Esophagus muscularis mucosa (tissue), 4 donors: Measurements from ENCODE around the gene LRMDA. TPM values are rescaled to one million over a fixed set of nuclear protein-coding genes. Genes with fewer than 3 reads are reported as not detected.
A peak's percentile ranks its signal among the peaks of the same experiment; 100 is the strongest.

Experiments used
- DNase-seq: peaks from one replicate; pipeline ENCODE4 v3.0.0-alpha.2; 2017; ENCODE audit errors: extremely low spot score
- H3K27ac ChIP-seq, 4 donors: fragments of 200-600 bp; sonication (generic); replicated peaks in 1 of 4; 1 replicate in 3 of 4; 2 replicates in 1 of 4; pipeline ENCODE4 v1.5.1; 2016 to 2019; ENCODE audit warnings: mild to moderate bottlenecking in 1 of 4
- H3K27me3 ChIP-seq, 4 donors: fragments of 200-600 bp; sonication (generic); one replicate each; pipeline versions ENCODE4 v1.5.1 to v1.6.0; 2016 to 2019
- H3K36me3 ChIP-seq, 4 donors: fragments of 200-600 bp; sonication (generic); one replicate each; pipeline ENCODE4 v1.5.1; 2016 to 2019
- H3K4me1 ChIP-seq, 4 donors: fragments of 200-600 bp; sonication (generic); one replicate each; pipeline ENCODE4 v1.5.1; 2016 to 2019
- H3K4me3 ChIP-seq, 4 donors: fragments of 200-600 bp; sonication (generic); 1 replicate in 2 of 4; 2 replicates in 2 of 4; pipeline ENCODE4 v1.5.1; 2016 to 2019; ENCODE audit warnings: mild to moderate bottlenecking in 4 of 4, moderate library complexity in 1 of 4
- H3K9me3 ChIP-seq, 4 donors: fragments of 200-600 bp; sonication (generic); 1 replicate in 3 of 4; 2 replicates in 1 of 4; pipeline ENCODE4 v1.5.1; 2016 to 2019
- EP300 ChIP-seq: sonication (generic); formaldehyde crosslinking; IDR thresholded peaks from one replicate; pipeline ENCODE4 v1.6.1; 2017; ENCODE audit warnings: antibody characterized with exemption
- POLR2A ChIP-seq: fragments of 450-650 bp; IDR thresholded peaks from one replicate; pipeline ENCODE4 v1.6.1; 2017; ENCODE audit warnings: antibody characterized with exemption, moderate library complexity, mild to moderate bottlenecking, low read depth
- POLR2AphosphoS5 ChIP-seq, 2 donors: sonication (generic); formaldehyde crosslinking; IDR thresholded peaks; one replicate each; pipeline ENCODE4 v1.6.1; 2017; ENCODE audit warnings: antibody characterized with exemption in 2 of 2
- WGBS: methylation state at CpG from one replicate; pipeline ENCODE4 v1.1.5; 2018; 5-methylcytosine and 5-hydroxymethylcytosine counted together
- intact Hi-C: fragments of 100-400 bp; cut with DNase I; formaldehyde crosslinking; loops from one replicate; pipeline ENCODE4 v1.15.1; 2023
- total RNA-seq, 4 donors: library from RNA; depleted of rRNA; stranded (reverse); fragments of >200 nt; gene quantifications; one replicate each; pipeline versions ENCODE4 v1.1.0 to v1.2.1, GENCODE V29; 2016
- TF ChIP-seq, protein P1 (sequence below), 3 experiments: fragments of 200-600 bp in 2 of 3; fragments of 450-650 bp in 1 of 3; sonication (generic) in 2 of 3; IDR thresholded peaks; one replicate each; pipeline ENCODE4 v1.5.1; 2017 to 2019; ENCODE audit warnings: antibody characterized with exemption in 3 of 3, mild to moderate bottlenecking in 2 of 3, moderate library complexity in 1 of 3

LRMDA gene
- total RNA-seq, 4 donors from 2014 or later = 14.3 to 34.9 (median 26.5) TPM

DNA sequence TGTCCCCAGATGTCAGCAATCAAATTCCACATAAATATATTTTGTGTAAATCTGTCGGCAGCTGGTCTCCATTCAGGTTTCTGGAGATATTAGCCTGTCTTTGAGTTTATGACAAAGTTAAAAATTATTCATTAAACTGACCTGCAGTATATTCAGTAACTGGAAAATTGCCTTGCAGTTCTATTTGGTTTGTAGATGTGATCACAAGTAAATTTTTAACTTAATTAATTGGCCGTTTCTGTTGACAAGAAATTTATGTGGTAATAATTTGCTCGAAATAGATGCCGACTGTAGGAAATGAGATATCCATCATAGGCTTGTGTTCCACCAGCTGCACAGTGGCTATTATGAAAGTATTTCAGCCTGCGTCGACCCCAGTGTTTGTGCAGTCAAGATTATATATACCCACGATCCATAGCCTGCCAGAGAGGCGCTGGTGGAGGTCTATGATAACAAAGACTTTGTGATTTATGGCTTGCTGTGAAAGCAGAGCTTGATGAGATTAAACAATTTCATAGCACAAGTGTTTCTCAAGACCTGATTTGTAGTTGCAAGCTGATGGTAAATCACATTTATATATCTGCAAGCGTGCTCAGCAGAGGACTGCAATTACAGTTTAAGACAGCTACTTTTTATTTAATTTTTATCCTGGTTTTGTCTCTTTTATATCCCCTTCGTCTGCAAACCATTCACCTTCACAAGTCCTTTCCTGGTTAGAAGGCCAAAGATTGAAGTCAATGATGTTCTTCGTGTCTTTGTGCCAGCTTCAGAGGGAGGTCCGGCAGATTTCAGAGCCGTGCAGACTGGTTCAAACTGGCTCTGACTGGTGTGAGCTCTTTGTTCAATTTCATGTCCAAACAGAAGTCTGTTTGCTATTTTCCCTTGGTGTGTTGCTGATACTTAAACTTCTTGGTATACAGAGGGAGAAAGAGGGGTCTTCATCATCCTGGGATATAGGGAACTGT, 850.9 kb downstream of the LRMDA start:
- Histone ChIP-seq H3K36me3 (no peaks in the 10 kb centered on the region), H3K27me3 (no peaks in the 10 kb centered on the region), H3K4me3 (no peak overlapping the region), H3K9me3 (no peaks in the 10 kb centered on the region), H3K4me1 (peaks cover 0 to 64% (median 35%) of the 10 kb centered on the region in 4 donors), H3K27ac (peak overlapping the region in 1 of 4 donors; percentile 16)
- WGBS = 16% methylated on average over 13 of the region's 13 CpGs
- intact Hi-C loops = no loop called here
- TF ChIP-seq EP300 (no peak), POLR2A (no peak), POLR2AphosphoS5 (IDR thresholded peaks at IDR 0.05) (no peak)
- TF ChIP-seq, protein P1, sequence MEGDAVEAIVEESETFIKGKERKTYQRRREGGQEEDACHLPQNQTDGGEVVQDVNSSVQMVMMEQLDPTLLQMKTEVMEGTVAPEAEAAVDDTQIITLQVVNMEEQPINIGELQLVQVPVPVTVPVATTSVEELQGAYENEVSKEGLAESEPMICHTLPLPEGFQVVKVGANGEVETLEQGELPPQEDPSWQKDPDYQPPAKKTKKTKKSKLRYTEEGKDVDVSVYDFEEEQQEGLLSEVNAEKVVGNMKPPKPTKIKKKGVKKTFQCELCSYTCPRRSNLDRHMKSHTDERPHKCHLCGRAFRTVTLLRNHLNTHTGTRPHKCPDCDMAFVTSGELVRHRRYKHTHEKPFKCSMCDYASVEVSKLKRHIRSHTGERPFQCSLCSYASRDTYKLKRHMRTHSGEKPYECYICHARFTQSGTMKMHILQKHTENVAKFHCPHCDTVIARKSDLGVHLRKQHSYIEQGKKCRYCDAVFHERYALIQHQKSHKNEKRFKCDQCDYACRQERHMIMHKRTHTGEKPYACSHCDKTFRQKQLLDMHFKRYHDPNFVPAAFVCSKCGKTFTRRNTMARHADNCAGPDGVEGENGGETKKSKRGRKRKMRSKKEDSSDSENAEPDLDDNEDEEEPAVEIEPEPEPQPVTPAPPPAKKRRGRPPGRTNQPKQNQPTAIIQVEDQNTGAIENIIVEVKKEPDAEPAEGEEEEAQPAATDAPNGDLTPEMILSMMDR (IDR thresholded peaks at IDR 0.05) = no peak
- DNase-seq = no peak

DNA sequence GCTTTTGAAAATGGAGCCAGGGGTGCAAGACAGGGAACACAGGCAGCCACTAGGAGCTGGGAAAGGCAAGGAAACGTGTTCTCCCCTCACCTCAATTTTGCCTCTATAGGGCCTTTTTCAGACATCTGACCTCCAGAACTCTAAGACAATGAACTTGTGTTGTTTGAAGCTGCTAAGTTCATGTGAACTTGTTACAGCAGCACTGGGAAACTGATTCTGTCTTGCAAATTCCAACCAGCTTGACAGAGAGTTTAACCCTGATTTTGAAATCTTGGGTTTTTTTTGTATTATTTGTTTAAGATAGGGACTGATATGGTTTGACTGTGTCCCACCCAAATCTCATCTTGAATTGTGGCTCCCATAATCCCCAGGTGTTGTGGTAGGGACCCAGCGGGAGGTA, 852.9 kb downstream of the LRMDA start:
- Histone ChIP-seq H3K4me3 (no peak overlapping the region), H3K27ac (no peak overlapping the region), H3K4me1 (peaks cover 0 to 51% (median 33%) of the 10 kb centered on the region in 4 donors), H3K27me3 (no peaks in the 10 kb centered on the region), H3K9me3 (no peaks in the 10 kb centered on the region), H3K36me3 (no peaks in the 10 kb centered on the region)
- DNase-seq = no peak
- 95% methylated on average over 2 of the region's 2 CpGs for WGBS
- intact Hi-C loops = no loop called here
- no peak for TF ChIP-seq EP300
- TF ChIP-seq POLR2AphosphoS5 (IDR thresholded peaks at IDR 0.05) = no peak
- TF ChIP-seq POLR2A = no peak
- TF ChIP-seq, protein P1 (IDR thresholded peaks at IDR 0.05) = no peak

DNA sequence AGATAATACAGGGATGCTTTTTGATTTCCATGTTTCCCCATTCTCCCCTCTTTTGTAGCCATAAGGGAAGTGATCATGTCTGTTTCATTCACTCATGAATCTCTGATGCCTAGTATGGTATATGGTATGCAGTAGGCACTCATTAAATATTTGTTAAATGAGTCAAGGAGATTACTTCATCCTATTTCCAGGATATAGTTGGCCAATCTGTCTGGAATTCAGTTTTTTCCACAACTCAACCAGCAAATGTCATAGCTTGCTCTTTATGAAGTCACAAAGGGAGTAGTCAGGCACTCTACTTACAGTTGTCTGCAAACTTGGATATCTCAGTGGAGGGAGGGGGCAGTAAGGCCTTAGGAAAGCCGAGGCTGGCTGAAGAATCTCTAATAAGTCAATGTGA, 853.6 kb downstream of the LRMDA start:
- no peak overlapping the region for H3K27ac ChIP-seq
- peak in 1 of 2 donors; percentile 33 for TF ChIP-seq POLR2AphosphoS5 (IDR thresholded peaks at IDR 0.05)
- TF ChIP-seq, protein P1 (IDR thresholded peaks at IDR 0.05) = no peak
- no peak for TF ChIP-seq POLR2A
- no peak for TF ChIP-seq EP300
- intact Hi-C loops = no loop called here

DNA sequence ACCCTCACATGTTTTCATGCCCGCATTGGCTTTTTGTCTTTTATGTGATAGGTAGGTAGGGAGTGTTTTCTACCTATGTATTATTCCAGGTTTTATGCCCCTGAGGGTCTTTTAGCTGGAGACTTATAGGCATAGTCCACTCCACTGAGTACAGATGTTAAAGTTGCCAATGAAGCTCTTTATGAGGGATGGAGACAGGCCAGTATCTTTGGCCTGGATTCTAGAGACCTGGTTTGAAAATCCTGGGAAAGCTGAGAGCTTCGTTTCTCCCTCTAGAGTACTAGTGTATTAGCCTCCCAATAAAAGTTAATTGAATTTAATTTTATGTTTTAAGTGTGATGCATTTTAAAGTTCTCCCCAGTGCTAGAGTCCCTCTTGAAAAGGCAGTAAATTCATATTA, 854.1 kb downstream of the LRMDA start:
- WGBS = 93% methylated on average over 2 of the region's 2 CpGs
- intact Hi-C loops = no loop called here
- Histone ChIP-seq H3K9me3 (no peaks in the 10 kb centered on the region), H3K4me3 (no peak overlapping the region), H3K27ac (no peak overlapping the region), H3K36me3 (no peaks in the 10 kb centered on the region), H3K27me3 (no peaks in the 10 kb centered on the region), H3K4me1 (peaks cover 0 to 48% (median 33%) of the 10 kb centered on the region in 4 donors)
- TF ChIP-seq EP300 (no peak), POLR2A (no peak)
- no peak for DNase-seq

More for the DNA sequence above, 853.6 kb downstream of the LRMDA start:
- DNase-seq = no peak
- H3K36me3 ChIP-seq = no peaks in the 10 kb centered on the region
- H3K4me3 ChIP-seq = no peak overlapping the region
- H3K9me3 ChIP-seq = no peaks in the 10 kb centered on the region
- WGBS = 75% methylated on average over 1 of the region's 1 CpG
- peaks cover 0 to 48% (median 33%) of the 10 kb centered on the region in 4 donors for H3K4me1 ChIP-seq
- no peaks in the 10 kb centered on the region for H3K27me3 ChIP-seq

DNA sequence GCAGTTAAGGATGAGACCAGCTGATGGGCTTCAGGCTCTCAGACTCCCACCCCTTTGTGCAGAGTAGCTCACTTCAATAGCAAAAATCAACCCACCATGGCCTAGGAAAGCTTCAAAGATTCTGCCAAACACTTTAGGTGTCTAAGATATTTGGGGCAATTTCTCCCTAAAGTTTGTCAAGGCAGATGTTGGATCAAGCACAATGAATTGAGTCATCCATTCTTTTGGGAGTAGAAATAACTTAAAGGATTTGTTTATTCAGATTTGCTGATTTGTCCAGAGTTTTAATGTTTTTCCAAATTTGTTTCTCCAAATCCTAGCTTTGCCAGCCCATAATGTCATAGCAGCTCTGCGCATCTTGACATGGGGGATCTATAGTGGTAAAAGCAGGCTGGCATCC, 855.1 kb downstream of the LRMDA start:
- Histone ChIP-seq H3K36me3 (no peaks in the 10 kb centered on the region), H3K27ac (no peak overlapping the region), H3K4me1 (peaks cover 0 to 38% (median 28%) of the 10 kb centered on the region in 4 donors), H3K9me3 (no peaks in the 10 kb centered on the region), H3K4me3 (no peak overlapping the region), H3K27me3 (no peaks in the 10 kb centered on the region)
- DNase-seq = no peak
- 61% methylated on average over 1 of the region's 1 CpG for WGBS
- intact Hi-C loops = no loop called here
- no peak for TF ChIP-seq EP300
- no peak for TF ChIP-seq POLR2AphosphoS5 (IDR thresholded peaks at IDR 0.05)
- no peak for TF ChIP-seq POLR2A
- TF ChIP-seq, protein P1 (IDR thresholded peaks at IDR 0.05) = no peak
